Natural killer cell (primary cell): Measurements from ENCODE around the gene LAMTOR1. TPM values are rescaled to one million over a fixed set of nuclear protein-coding genes. Genes with fewer than 3 reads are reported as not detected.

Experiments
- ATAC-seq, 3 donors: fragments of 150-1000 bp in 2 of 3; fragments of 200-7000 bp in 1 of 3; cut with Tn5 transposase; 1 replicate in 1 of 3; 2 replicates in 2 of 3; pipeline ENCODE4 v1.10.0; 2021; ENCODE audit warnings: mild to moderate bottlenecking in 2 of 3, moderate library complexity in 2 of 3
- DNase-seq, 2 donors: peaks; one replicate each; pipeline versions ENCODE4 v3.0.0 to v3.0.0-alpha.2; 2013 to 2021; ENCODE audit warnings: mixed read lengths in 1 of 2
- H3K27ac ChIP-seq: one replicate; pipeline ENCODE4 v1.5.1; 2013; ENCODE audit warnings: mild to moderate bottlenecking, low read length
- H3K27me3 ChIP-seq: one replicate; pipeline ENCODE4 v1.6.1; 2013; ENCODE audit warnings: low read length; ENCODE audit not compliant: control insufficient read depth, insufficient read depth
- H3K36me3 ChIP-seq: one replicate; pipeline ENCODE4 v1.6.1; 2013; ENCODE audit warnings: low read length; ENCODE audit not compliant: control insufficient read depth, insufficient read depth
- H3K4me1 ChIP-seq: one replicate; pipeline ENCODE4 v1.6.1; 2013; ENCODE audit warnings: low read length; ENCODE audit not compliant: control insufficient read depth, insufficient read depth
- H3K4me3 ChIP-seq: one replicate; pipeline ENCODE4 v1.5.1; 2013; ENCODE audit warnings: low read length
- H3K9me3 ChIP-seq: one replicate; pipeline ENCODE4 v1.6.1; 2013; ENCODE audit warnings: low read length; ENCODE audit not compliant: control insufficient read depth, insufficient read depth
- H3K27ac Mint-ChIP-seq, 2 donors: one replicate each; pipeline ENCODE4 v1.8.0; 2022; ENCODE audit warnings: mild to moderate bottlenecking in 2 of 2, mixed read lengths in 2 of 2, moderate library complexity in 1 of 2
- H3K27me3 Mint-ChIP-seq, 2 donors: one replicate each; pipeline ENCODE4 v1.8.0; 2022; ENCODE audit warnings: low read depth in 2 of 2, mixed read lengths in 2 of 2
- H3K36me3 Mint-ChIP-seq: one replicate; pipeline ENCODE4 v1.8.0; 2022; ENCODE audit warnings: mixed read lengths
- H3K4me1 Mint-ChIP-seq, 2 donors: one replicate each; pipeline ENCODE4 v1.8.0; 2022; ENCODE audit warnings: mixed read lengths in 2 of 2
- H3K4me3 Mint-ChIP-seq: one replicate; pipeline ENCODE4 v1.8.0; 2022; ENCODE audit warnings: mild to moderate bottlenecking, moderate library complexity, mixed read lengths
- H3K9me3 Mint-ChIP-seq, 2 donors: one replicate each; pipeline ENCODE4 v1.8.0; 2022; ENCODE audit warnings: mixed read lengths in 2 of 2
- WGBS: methylation state at CpG from one replicate; pipeline ENCODE4 v1.1.7; 2013; ENCODE audit warnings: missing lambda C conversion rate; ENCODE audit not compliant: insufficient coverage; 5-methylcytosine and 5-hydroxymethylcytosine counted together
- intact Hi-C: fragments of 100-400 bp; cut with micrococcal nuclease; formaldehyde crosslinking; loops from one replicate; pipeline ENCODE4 v1.14.2; 2022
- total RNA-seq, 4 donors: library from RNA; stranded (reverse); fragments of 120-200 nt in 1 of 4; gene quantifications; one replicate each; pipeline versions ENCODE4 v1.2.3 to v1.2.4, GENCODE V29; 2013 to 2022
- TF ChIP-seq, protein P1 (sequence below): fragments of 200-600 bp; IDR thresholded peaks from one replicate; pipeline ENCODE4 v1.8.0; 2022; ENCODE audit warnings: antibody characterized with exemption

Gene LAMTOR1
- total RNA-seq, 3 donors from 2014 or later (not counting 1 experiment from before 2014, with no cell fraction given) = 55.5 to 62.9 (median 56.2) TPM

GRCh38 chr11:72083414-72083813 lies 19.7 kb downstream of the LAMTOR1 start:
- H3K4me3 ChIP-seq = no peak overlapping the region
- no peak overlapping the region for H3K27ac ChIP-seq
- H3K27me3 ChIP-seq = no peaks in the 10 kb centered on the region
- ATAC-seq (no peak), DNase-seq (no peak)
- no peaks in the 10 kb centered on the region for H3K27me3 Mint-ChIP-seq
- 100% methylated on average over 2 of the region's 2 CpGs for WGBS
- peaks cover 29 to 34% of the 10 kb centered on the region in 2 donors for H3K4me1 Mint-ChIP-seq
- intact Hi-C loops = no loop called here
- no peaks in the 10 kb centered on the region for H3K36me3 Mint-ChIP-seq
- peaks cover 5% of the 10 kb centered on the region for H3K36me3 ChIP-seq
- no peaks in the 10 kb centered on the region for H3K9me3 ChIP-seq
- peaks cover 21% of the 10 kb centered on the region for H3K4me1 ChIP-seq
- no peak overlapping the region for H3K4me3 Mint-ChIP-seq
- peak overlapping the region in 1 of 2 donors; percentile 100 for H3K27ac Mint-ChIP-seq
- no peaks in the 10 kb centered on the region for H3K9me3 Mint-ChIP-seq
- TF ChIP-seq, protein P1, sequence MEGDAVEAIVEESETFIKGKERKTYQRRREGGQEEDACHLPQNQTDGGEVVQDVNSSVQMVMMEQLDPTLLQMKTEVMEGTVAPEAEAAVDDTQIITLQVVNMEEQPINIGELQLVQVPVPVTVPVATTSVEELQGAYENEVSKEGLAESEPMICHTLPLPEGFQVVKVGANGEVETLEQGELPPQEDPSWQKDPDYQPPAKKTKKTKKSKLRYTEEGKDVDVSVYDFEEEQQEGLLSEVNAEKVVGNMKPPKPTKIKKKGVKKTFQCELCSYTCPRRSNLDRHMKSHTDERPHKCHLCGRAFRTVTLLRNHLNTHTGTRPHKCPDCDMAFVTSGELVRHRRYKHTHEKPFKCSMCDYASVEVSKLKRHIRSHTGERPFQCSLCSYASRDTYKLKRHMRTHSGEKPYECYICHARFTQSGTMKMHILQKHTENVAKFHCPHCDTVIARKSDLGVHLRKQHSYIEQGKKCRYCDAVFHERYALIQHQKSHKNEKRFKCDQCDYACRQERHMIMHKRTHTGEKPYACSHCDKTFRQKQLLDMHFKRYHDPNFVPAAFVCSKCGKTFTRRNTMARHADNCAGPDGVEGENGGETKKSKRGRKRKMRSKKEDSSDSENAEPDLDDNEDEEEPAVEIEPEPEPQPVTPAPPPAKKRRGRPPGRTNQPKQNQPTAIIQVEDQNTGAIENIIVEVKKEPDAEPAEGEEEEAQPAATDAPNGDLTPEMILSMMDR = no peak

GRCh38 chr11:72081821-72082453 lies 21.2 kb downstream of the LAMTOR1 start:
- H3K9me3 ChIP-seq = no peaks in the 10 kb centered on the region
- peaks cover 3% of the 10 kb centered on the region for H3K36me3 ChIP-seq
- DNase-seq = peak in 1 of 2 donors; percentile 19
- Mint-ChIP-seq H3K36me3 (no peaks in the 10 kb centered on the region), H3K27ac (peak overlapping the region; percentile 99 to 100), H3K4me3 (peak overlapping the region; percentile 98), H3K4me1 (peaks cover 35 to 36% of the 10 kb centered on the region in 2 donors), H3K9me3 (no peaks in the 10 kb centered on the region), H3K27me3 (no peaks in the 10 kb centered on the region)
- no peak overlapping the region for H3K4me3 ChIP-seq
- H3K4me1 ChIP-seq = peaks cover 21% of the 10 kb centered on the region
- no peak overlapping the region for H3K27ac ChIP-seq
- WGBS = 96% methylated on average over 3 of the region's 3 CpGs
- no peak for ATAC-seq
- H3K27me3 ChIP-seq = no peaks in the 10 kb centered on the region
- intact Hi-C loops = no loop called here
- TF ChIP-seq, protein P1 = no peak

GRCh38 chr11:72081184-72081644 lies 21.9 kb downstream of the LAMTOR1 start:
- ATAC-seq = no peak
- Histone ChIP-seq H3K36me3 (peaks cover 3% of the 10 kb centered on the region), H3K27me3 (no peaks in the 10 kb centered on the region), H3K9me3 (no peaks in the 10 kb centered on the region), H3K27ac (peak overlapping the region; percentile 92), H3K4me3 (peak overlapping the region; percentile 84), H3K4me1 (peaks cover 21% of the 10 kb centered on the region)
- TF ChIP-seq, protein P1 = no peak
- no peaks in the 10 kb centered on the region for H3K9me3 Mint-ChIP-seq
- H3K27ac Mint-ChIP-seq = peak overlapping the region; percentile 99 to 100
- peak overlapping the region; percentile 98 for H3K4me3 Mint-ChIP-seq
- H3K27me3 Mint-ChIP-seq = no peaks in the 10 kb centered on the region
- H3K36me3 Mint-ChIP-seq = no peaks in the 10 kb centered on the region
- intact Hi-C loops = no loop called here
- DNase-seq = no peak
- WGBS = 87% methylated on average over 21 of the region's 21 CpGs
- peaks cover 36 to 38% of the 10 kb centered on the region in 2 donors for H3K4me1 Mint-ChIP-seq
